ENCODE data around the gene CDK2. TPM values are rescaled to one million over a fixed set of nuclear protein-coding genes. Genes with fewer than 3 reads are reported as not detected.

The CDK2 gene
- total and polyA plus RNA-seq, 9 of the 15 experiments (the other 6 are each of a cell fraction or from before 2014, with no cell fraction given) = 17.4 to 213 (median 109) TPM

DNA sequence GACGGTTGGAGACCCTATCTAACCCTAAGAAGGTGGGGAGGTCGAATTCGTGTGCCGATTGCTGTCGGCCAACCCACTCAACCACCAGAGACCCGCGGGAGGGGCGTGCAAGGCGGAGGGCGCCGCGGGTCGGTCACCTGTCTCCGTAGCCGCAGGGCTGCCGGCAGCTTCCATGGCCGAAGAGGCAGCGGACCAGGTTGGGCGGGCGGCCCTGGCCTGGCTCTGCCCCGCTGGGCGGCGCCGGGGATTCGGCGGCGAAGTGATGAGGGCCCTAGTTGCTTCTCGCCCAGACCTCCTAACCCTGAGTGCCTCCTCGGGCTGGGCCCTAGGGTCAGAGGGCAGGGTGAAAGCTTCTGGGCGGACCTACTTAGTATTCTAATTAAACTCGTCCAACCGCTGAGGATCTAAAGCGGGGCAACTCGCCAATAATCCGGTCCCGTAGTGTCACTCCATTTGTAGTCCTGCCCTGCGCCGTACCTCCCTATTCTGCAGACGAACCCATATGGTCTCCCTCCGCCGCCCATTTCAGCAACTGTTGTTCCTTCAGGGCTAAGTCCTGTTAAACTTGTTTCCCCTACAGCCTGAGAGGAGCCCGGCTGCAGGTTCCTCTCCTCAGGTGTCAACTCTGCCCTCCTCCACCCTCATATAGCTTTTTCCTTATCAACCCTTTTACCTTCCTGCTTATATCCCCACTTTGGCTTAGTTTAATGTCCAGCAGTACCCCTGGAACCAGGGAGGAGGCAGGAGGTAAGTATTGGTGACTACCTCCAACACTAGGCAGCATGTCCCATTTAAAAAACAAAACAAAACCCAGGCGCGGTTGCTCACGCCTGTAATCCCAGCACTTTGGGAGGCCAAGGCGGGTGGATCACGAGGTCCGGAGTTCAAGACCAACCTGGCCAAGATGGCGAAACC is 38.8 kb upstream of the CDK2 start, which contains the start of gene PYM1 (continued):
- TF ChIP-seq, protein P1, sequence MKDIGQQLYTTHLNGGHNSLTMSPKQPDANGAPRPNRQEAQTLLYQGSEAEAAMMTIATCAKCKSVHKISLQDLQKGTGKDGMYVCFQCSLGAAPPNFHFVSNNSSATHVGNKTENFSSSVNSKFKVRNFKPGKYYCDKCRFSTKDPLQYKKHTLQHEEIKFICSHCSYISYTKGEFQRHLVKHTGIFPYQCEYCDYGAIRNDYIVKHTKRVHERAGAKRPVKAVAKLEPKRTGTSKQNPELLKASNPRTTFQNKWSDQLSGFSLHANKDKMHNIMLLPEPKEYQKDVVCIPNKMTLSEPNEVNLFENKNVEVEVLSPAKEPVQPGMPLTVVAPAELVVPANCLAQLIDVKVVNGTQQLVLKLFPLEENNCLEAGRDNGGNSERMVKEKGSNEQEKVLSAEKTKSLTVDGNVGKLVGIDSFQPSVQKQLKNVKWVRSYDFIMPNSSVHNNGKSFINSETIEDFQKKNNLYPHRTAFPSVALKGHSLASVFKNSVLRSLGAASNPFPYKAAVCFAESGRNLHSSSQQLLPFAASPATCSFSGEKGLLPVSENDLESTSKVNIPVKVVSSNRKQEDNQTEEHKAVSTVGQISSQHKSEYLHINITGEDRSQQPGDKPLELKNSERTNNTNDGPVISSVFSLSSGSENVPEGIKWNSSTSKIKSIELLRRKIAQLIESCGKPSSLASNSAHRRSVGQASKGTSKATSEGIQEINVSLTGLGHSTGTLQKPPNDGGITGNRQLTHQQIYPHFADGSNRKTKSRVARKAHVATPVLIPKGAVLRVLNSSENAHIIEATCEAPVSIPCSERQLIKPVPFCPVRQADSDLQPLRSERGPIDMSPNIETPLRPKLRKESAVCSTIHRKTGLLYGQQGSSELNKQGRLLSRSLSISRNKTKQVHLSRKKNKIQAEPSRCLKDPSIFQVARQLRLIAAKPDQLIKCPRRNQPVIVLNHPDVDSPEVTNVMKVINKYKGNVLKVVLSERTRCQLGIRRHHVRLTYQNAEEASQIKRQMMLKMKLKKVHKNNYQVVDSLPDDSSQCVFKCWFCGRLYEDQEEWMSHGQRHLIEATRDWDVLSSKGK (CRISPR knock-in tag; IDR thresholded peaks at IDR 0.05) = no peak
- no peak for TF ChIP-seq PYGO2 (tag; IDR thresholded peaks at IDR 0.05)
- TF ChIP-seq, protein P2, sequence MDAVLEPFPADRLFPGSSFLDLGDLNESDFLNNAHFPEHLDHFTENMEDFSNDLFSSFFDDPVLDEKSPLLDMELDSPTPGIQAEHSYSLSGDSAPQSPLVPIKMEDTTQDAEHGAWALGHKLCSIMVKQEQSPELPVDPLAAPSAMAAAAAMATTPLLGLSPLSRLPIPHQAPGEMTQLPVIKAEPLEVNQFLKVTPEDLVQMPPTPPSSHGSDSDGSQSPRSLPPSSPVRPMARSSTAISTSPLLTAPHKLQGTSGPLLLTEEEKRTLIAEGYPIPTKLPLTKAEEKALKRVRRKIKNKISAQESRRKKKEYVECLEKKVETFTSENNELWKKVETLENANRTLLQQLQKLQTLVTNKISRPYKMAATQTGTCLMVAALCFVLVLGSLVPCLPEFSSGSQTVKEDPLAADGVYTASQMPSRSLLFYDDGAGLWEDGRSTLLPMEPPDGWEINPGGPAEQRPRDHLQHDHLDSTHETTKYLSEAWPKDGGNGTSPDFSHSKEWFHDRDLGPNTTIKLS (IDR thresholded peaks at IDR 0.05; ENCODE audit: borderline replicate concordance, low read depth) = no peak
- peak in 1 of 2 experiments; percentile 30 for TF ChIP-seq E2F6 (IDR thresholded peaks at IDR 0.05; ENCODE audit: borderline replicate concordance in 1 of 2, extremely low read depth in 1 of 2, insufficient read depth in 1 of 2, insufficient read length in 1 of 2, low read depth in 1 of 2, low read length in 1 of 2, poor library complexity in 1 of 2, severe bottlenecking in 1 of 2)
- TF ChIP-seq PHF20 (IDR thresholded peaks at IDR 0.05; ENCODE audit: partially characterized antibody) = no peak
- no peak for TF ChIP-seq ZNF408 (CRISPR knock-in tag; IDR thresholded peaks at IDR 0.05; ENCODE audit: low read depth)
- no peak for TF ChIP-seq ZNF431 (CRISPR knock-in tag; IDR thresholded peaks at IDR 0.05)
- TF ChIP-seq ZBTB33 (CRISPR knock-in tag; IDR thresholded peaks at IDR 0.05) = 0 out of 2 replicates have a peak, but pooled peaks have one; percentile 28
- TF ChIP-seq NCOA1 (IDR thresholded peaks at IDR 0.05; ENCODE audit: low read depth) = 0 out of 2 replicates have a peak, but pooled peaks have one; percentile 23
- peak; percentile 43; the same call in 1 of the 2 replicates for TF ChIP-seq PML (IDR thresholded peaks at IDR 0.05; ENCODE audit: low read length)
- TF ChIP-seq SNRNP70 (optimal IDR thresholded peaks at IDR 0.05; ENCODE audit: low read depth, low read length) = no peak
- TF ChIP-seq BDP1 (IDR thresholded peaks at IDR 0.05; ENCODE audit: insufficient read depth, insufficient read length) = no peak
- no peak for TF ChIP-seq IFI16 (CRISPR knock-in tag; IDR thresholded peaks at IDR 0.05)
- peak in 2 of 3 experiments; percentile 46 to 69 for TF ChIP-seq YY1 (IDR thresholded peaks at IDR 0.05; ENCODE audit: borderline replicate concordance in 1 of 3, control insufficient read depth in 1 of 3, extremely low read depth in 1 of 3, insufficient read depth in 3 of 3, insufficient read length in 1 of 3, insufficient replicate concordance in 2 of 3, low read depth in 1 of 3, low read length in 2 of 3)
- TF ChIP-seq BRD4 (IDR thresholded peaks at IDR 0.05) = 0 out of 2 replicates have a peak, but pooled peaks have one; percentile 22
- TF ChIP-seq CBX8 (IDR thresholded peaks at IDR 0.05; ENCODE audit: borderline replicate concordance, extremely low read depth, low read depth, low read length, poor library complexity, severe bottlenecking) = no peak
- no peak; the same call in 1 of the 2 replicates for TF ChIP-seq ZC3H4 (CRISPR knock-in tag; IDR thresholded peaks at IDR 0.05; ENCODE audit: borderline replicate concordance)
